Measurements from ENCODE around the gene FOXM1. TPM values are rescaled to one million over a fixed set of nuclear protein-coding genes. Genes with fewer than 3 reads are reported as not detected.

FOXM1 gene
- total RNA-seq: 8.1 TPM

GRCh38 chr12:2877047-2877952 is at the start of gene FOXM1, which contains the start of gene RHNO1:
TSS of gene FOXM1 (minus strand) at chr12:2877174. CDS start at chr12:2874478, 2,696 bp downstream.
TSS of gene RHNO1 (plus strand) at chr12:2877223. CDS start at chr12:2885367, 8,144 bp downstream.
- DNase-seq (ENCODE audit: extremely low spot score in 2 of 2): peak in 1 of 2 donors; percentile 94
- TF ChIP-seq POLR2A (IDR thresholded peaks at IDR 0.05): peak in 1 of 2 donors; percentile 43
- TF ChIP-seq CTCF (IDR thresholded peaks at IDR 0.05): peak in 1 of 3 experiments; percentile 33
- TF ChIP-seq POLR2AphosphoS5 (IDR thresholded peaks at IDR 0.05; ENCODE audit: insufficient read depth in 1 of 2, low read depth in 1 of 2): peak; percentile 31 to 85
- Histone ChIP-seq H3K4me1 (peaks cover 20% of the 10 kb centered on the region), H3K4me3 (peak within 1 kb of the TSS; percentile 87 to 89), H3K36me3 (no peaks in the 10 kb centered on the region), H3K27ac (peak within 1 kb of the TSS; percentile 98), H3K27me3 (no peaks in the 10 kb centered on the region), H3K9me3 (no peaks in the 10 kb centered on the region)
- intact Hi-C loops (cut with DNase I): no loop called here

GRCh38 chr12:2925322-2925995 is 48.5 kb upstream of the FOXM1 start:
- Histone ChIP-seq H3K4me1 (no peaks in the 10 kb centered on the region), H3K27me3 (no peaks in the 10 kb centered on the region), H3K27ac (no peak overlapping the region), H3K4me3 (no peak overlapping the region), H3K36me3 (peaks cover 0 to 53% of the 10 kb centered on the region in 2 donors), H3K9me3 (no peaks in the 10 kb centered on the region)
- intact Hi-C loops (cut with DNase I): loop anchor here (10.0 kb wide), 1 partner anchor 1301 kb away; the partner anchor contains the start of gene WNT5B
- no peak for DNase-seq (ENCODE audit: extremely low spot score in 2 of 2)
- TF ChIP-seq POLR2AphosphoS5 (IDR thresholded peaks at IDR 0.05; ENCODE audit: insufficient read depth in 1 of 2, low read depth in 1 of 2): no peak
- TF ChIP-seq POLR2A (IDR thresholded peaks at IDR 0.05): no peak
- TF ChIP-seq CTCF (IDR thresholded peaks at IDR 0.05): no peak

- H3K27me3 ChIP-seq: no peaks in the 10 kb centered on the region
- TF ChIP-seq CTCF (IDR thresholded peaks at IDR 0.05) (no peak), POLR2A (IDR thresholded peaks at IDR 0.05) (no peak), POLR2AphosphoS5 (IDR thresholded peaks at IDR 0.05; ENCODE audit: insufficient read depth in 1 of 2, low read depth in 1 of 2) (no peak)
- DNase-seq (ENCODE audit: extremely low spot score in 2 of 2): no peak
- H3K4me3 ChIP-seq: no peak overlapping the region
- H3K4me1 ChIP-seq: no peaks in the 10 kb centered on the region
- no peaks in the 10 kb centered on the region for H3K9me3 ChIP-seq
- intact Hi-C loops (cut with DNase I): loop anchor here (10.0 kb wide), 1 partner anchor 1299 kb away; the partner anchor contains the start of gene WNT5B
- H3K36me3 ChIP-seq: peaks cover 0 to 52% of the 10 kb centered on the region in 2 donors
- H3K27ac ChIP-seq: no peak overlapping the region
Observed at GRCh38 chr12:2924019-2924418, 47.0 kb upstream of the FOXM1 start.

- Histone ChIP-seq H3K4me1 (no peaks in the 10 kb centered on the region), H3K4me3 (no peak overlapping the region), H3K27ac (no peak overlapping the region), H3K36me3 (peaks cover 0 to 45% of the 10 kb centered on the region in 2 donors), H3K9me3 (no peaks in the 10 kb centered on the region), H3K27me3 (no peaks in the 10 kb centered on the region)
- intact Hi-C loops (cut with DNase I): loop anchor here (10.0 kb wide), 1 partner anchor 1298 kb away; the partner anchor contains the start of gene WNT5B
- DNase-seq (ENCODE audit: extremely low spot score in 2 of 2): no peak
- no peak for TF ChIP-seq POLR2A (IDR thresholded peaks at IDR 0.05)
- no peak for TF ChIP-seq POLR2AphosphoS5 (IDR thresholded peaks at IDR 0.05; ENCODE audit: insufficient read depth in 1 of 2, low read depth in 1 of 2)
- TF ChIP-seq CTCF (IDR thresholded peaks at IDR 0.05): no peak
Observed at GRCh38 chr12:2923057-2923456, 46.1 kb upstream of the FOXM1 start.
